Endothelial cell of umbilical vein (primary cell): ENCODE results near the gene MVD. TPM values are rescaled to one million over a fixed set of nuclear protein-coding genes. Genes with fewer than 3 reads are reported as not detected.

Source experiments
- BruUV-seq: library from RNA; stranded (reverse); fragments of 400-500 nt; replicated peaks from 2 replicates; lab custom pipeline; 2021; lab: Mats Ljungman, UMichigan
- CTCF ChIA-PET: fragments of 300-600, 350-600 bp; sonication (Branson Sonifier 250); formaldehyde crosslinking; loops from one replicate; lab custom pipeline; 2021; ENCODE audit warnings: antibody characterized with exemption, inconsistent platforms; lab: Charles Lee
- POLR2A ChIA-PET: fragments of 300-600, 350-600 bp; sonication (Branson Sonifier 250); formaldehyde crosslinking; loops from one replicate; lab custom pipeline; 2021; ENCODE audit warnings: antibody characterized with exemption, inconsistent platforms; lab: Charles Lee
- DNase-seq: peaks from one replicate; pipeline ENCODE4 v3.0.0-alpha.2; 2011; ENCODE audit warnings: low read depth, low spot score
- FAIRE-seq: peaks from 2 replicates; lab custom pipeline; 2011; peaks lifted over from hg19 to GRCh38; lab: Jason Lieb, UNC
- H2AFZ ChIP-seq: 2 replicates; pipeline ENCODE4 v1.6.0; 2012; ENCODE audit warnings: low read depth, low read length, control low read depth, inconsistent platforms
- H3K27ac ChIP-seq: 2 replicates; pipeline ENCODE4 v1.5.1; 2011; ENCODE audit warnings: low read depth, mild to moderate bottlenecking, control low read depth, low read length, moderate library complexity; ENCODE audit not compliant: insufficient read depth
- H3K27me3 ChIP-seq, 2 experiments: 2 replicates each; pipeline versions ENCODE4 v1.6.0 to v1.6.1; 2011; ENCODE audit warnings: low read length in 2 of 2, mixed read lengths in 1 of 2; ENCODE audit not compliant: control insufficient read depth in 2 of 2, insufficient read depth in 2 of 2
- H3K36me3 ChIP-seq, 2 experiments: 2 replicates in 1 of 2; 3 replicates in 1 of 2; pipeline ENCODE4 v1.5.1; 2011; ENCODE audit warnings: low read length in 2 of 2, mild to moderate bottlenecking in 1 of 2, moderate library complexity in 1 of 2; ENCODE audit not compliant: control insufficient read depth in 2 of 2, insufficient read depth in 2 of 2; ENCODE audit errors: extremely low read depth in 1 of 2
- H3K4me1 ChIP-seq: 3 replicates; pipeline ENCODE4 v1.5.1; 2011; ENCODE audit warnings: mild to moderate bottlenecking, low read length; ENCODE audit not compliant: control insufficient read depth, insufficient read depth; ENCODE audit errors: extremely low read depth
- H3K4me2 ChIP-seq: 2 replicates; pipeline ENCODE4 v1.6.1; 2011; ENCODE audit warnings: low read length, control low read depth, mixed read lengths; ENCODE audit not compliant: insufficient read depth
- H3K4me3 ChIP-seq, 3 experiments: fragments of 200-600 bp in 1 of 3; sonication (generic), shearing (Covaris generic) in 1 of 3; replicated peaks in 1 of 3; 2 replicates each; pipeline ENCODE4 v1.5.1; 2011 to 2016; ENCODE audit warnings: control low read depth in 3 of 3, low read length in 3 of 3, mild to moderate bottlenecking in 2 of 3, inconsistent platforms in 1 of 3, low read depth in 1 of 3, moderate library complexity in 1 of 3; ENCODE audit not compliant: insufficient read depth in 1 of 3
- H3K79me2 ChIP-seq: 2 replicates; pipeline ENCODE4 v1.6.0; 2012; ENCODE audit warnings: low read length, inconsistent platforms; ENCODE audit not compliant: control insufficient read depth, insufficient read depth
- H3K9ac ChIP-seq: replicated peaks from 2 replicates; pipeline ENCODE3; 2011; ENCODE audit warnings: low read length, control low read depth; ENCODE audit not compliant: insufficient read depth; ENCODE audit errors: extremely low read depth
- H3K9me1 ChIP-seq: replicated peaks from 3 replicates; pipeline ENCODE4 v1.6.0; 2011; ENCODE audit warnings: mild to moderate bottlenecking, low read length; ENCODE audit not compliant: control insufficient read depth, insufficient read depth; ENCODE audit errors: extremely low read depth
- H3K9me3 ChIP-seq: replicated peaks from 2 replicates; pipeline ENCODE4 v1.5.1; 2012; ENCODE audit warnings: low read length, inconsistent platforms; ENCODE audit not compliant: control insufficient read depth, insufficient read depth
- H4K20me1 ChIP-seq: replicated peaks from 2 replicates; pipeline ENCODE3; 2011; ENCODE audit warnings: mild to moderate bottlenecking, low read length; ENCODE audit not compliant: control insufficient read depth, insufficient read depth; ENCODE audit errors: extremely low read depth
- EZH2 ChIP-seq: IDR thresholded peaks from 2 replicates; pipeline ENCODE4 v1.6.1; 2012; ENCODE audit warnings: borderline replicate concordance, low read depth, mild to moderate bottlenecking, moderate library complexity, low read length, inconsistent platforms; ENCODE audit not compliant: severe bottlenecking
- FOS ChIP-seq: IDR thresholded peaks from 2 replicates; pipeline ENCODE4 v1.6.1; 2011; ENCODE audit warnings: mild to moderate bottlenecking, low read length, moderate library complexity, borderline replicate concordance; ENCODE audit not compliant: insufficient read depth
- GATA2 ChIP-seq: IDR thresholded peaks from 2 replicates; pipeline ENCODE4 v1.7.0; 2011; ENCODE audit warnings: low read depth, mild to moderate bottlenecking, moderate library complexity, mixed read lengths, low read length; ENCODE audit not compliant: insufficient read length, insufficient read depth
- JUN ChIP-seq: IDR thresholded peaks from 2 replicates; pipeline ENCODE4 v1.6.1; 2011; ENCODE audit warnings: borderline replicate concordance, low read depth; ENCODE audit not compliant: insufficient read length, insufficient read depth
- MYC ChIP-seq: IDR thresholded peaks from one replicate; pipeline ENCODE4 v1.6.1; 2011; ENCODE audit warnings: mild to moderate bottlenecking, low read depth, low read length
- POLR2A ChIP-seq: IDR thresholded peaks from 2 replicates; pipeline ENCODE4 v1.6.1; 2012; ENCODE audit warnings: low read depth, mild to moderate bottlenecking, control low read depth, low read length
- POLR2AphosphoS5 ChIP-seq: IDR thresholded peaks from 2 replicates; pipeline ENCODE4 v1.6.1; 2012; ENCODE audit warnings: low read depth, mild to moderate bottlenecking, control low read depth, low read length, moderate library complexity; ENCODE audit not compliant: insufficient read depth
- dilution Hi-C: fragments of 300-500 bp; cut with MboI; formaldehyde crosslinking; loops from one replicate; pipeline ENCODE4 v1.15.0; 2019; ENCODE audit warnings: low sequenced_read_pairs; ENCODE audit not compliant: extremely low pct_ligation_motif_present
- intact Hi-C: fragments of 100-400 bp; cut with micrococcal nuclease; formaldehyde crosslinking; loops from one replicate; pipeline ENCODE4 v1.10.0; 2022
- polyA plus RNA-seq, 4 experiments: library from polyadenylated mRNA; depleted of rRNA in 3 of 4; stranded (reverse) in 3 of 4; unstranded in 1 of 4; fragments of >200 nt; gene quantifications; 2 replicates each; pipeline versions ENCODE4 v1.2.1 to v1.2.3, GENCODE V29; 2011 to 2012; ENCODE audit warnings: missing spikeins in 1 of 4
- total RNA-seq: library from RNA; stranded (reverse); gene quantifications from 2 replicates; pipeline ENCODE4 v1.2.3, GENCODE V29; 2021
- TF ChIP-seq, protein P1 (sequence below): IDR thresholded peaks from 2 replicates; pipeline ENCODE4 v1.6.1; 2011; ENCODE audit not compliant: insufficient read depth, insufficient read length
- TF ChIP-seq, protein P2 (sequence below), 2 donors: IDR thresholded peaks; 1 replicate in 1 of 2; 2 replicates in 1 of 2; pipeline ENCODE4 v1.5.1; 2011; ENCODE audit warnings: low read length in 2 of 2, mild to moderate bottlenecking in 2 of 2, moderate library complexity in 2 of 2, control low read depth in 1 of 2, inconsistent platforms in 1 of 2, low read depth in 1 of 2; ENCODE audit not compliant: insufficient read depth in 1 of 2; ENCODE audit errors: extremely low read depth in 1 of 2

MVD gene
- total and polyA plus RNA-seq, 2 donors (not counting 3 experiments of a cell fraction or from before 2014, with no cell fraction given) = 64.4 to 142 TPM

DNA sequence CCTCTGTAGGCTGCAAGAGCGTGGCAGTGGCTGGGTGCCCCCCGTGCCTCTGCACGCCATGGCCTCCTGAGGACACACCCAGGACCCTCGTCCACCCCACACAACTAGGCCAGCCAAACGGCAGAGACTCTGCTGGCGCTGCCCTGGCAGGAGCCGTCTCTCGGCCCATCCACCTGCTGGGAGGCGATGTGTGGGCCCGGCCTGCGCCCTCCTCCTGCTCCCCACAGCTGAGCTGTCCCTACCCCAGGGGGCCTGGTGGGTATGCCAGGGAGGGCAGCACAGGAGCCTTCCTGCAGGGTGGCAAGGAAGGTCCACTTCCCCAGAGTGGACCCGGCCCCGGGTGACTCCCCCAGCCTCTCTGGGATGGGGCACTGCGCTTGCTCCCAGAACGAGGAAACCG, 36.3 kb upstream of the MVD start:
- H3K4me1 ChIP-seq = peaks cover 39% of the 10 kb centered on the region
- H3K27ac ChIP-seq = no peak overlapping the region
- H3K27me3 ChIP-seq = no peaks in the 10 kb centered on the region
- H3K4me3 ChIP-seq = no peak overlapping the region
- no peak overlapping the region for H3K9ac ChIP-seq
- intact Hi-C loops (no loop called here), dilution Hi-C loops (no loop called here)
- BruUV-seq = no TSS peak
- ChIA-PET POLR2A (no interaction called here), CTCF (no interaction called here)
- H3K36me3 ChIP-seq = peaks cover 4 to 21% of the 10 kb centered on the region in 2 experiments
- no peak overlapping the region for H3K4me2 ChIP-seq
- FAIRE-seq (no peak), DNase-seq (no peak)
- no peak overlapping the region for H2AFZ ChIP-seq
- H4K20me1 ChIP-seq = no peaks in the 10 kb centered on the region
- no peak for TF ChIP-seq EZH2
- TF ChIP-seq MYC = no peak
- TF ChIP-seq, protein P1, sequence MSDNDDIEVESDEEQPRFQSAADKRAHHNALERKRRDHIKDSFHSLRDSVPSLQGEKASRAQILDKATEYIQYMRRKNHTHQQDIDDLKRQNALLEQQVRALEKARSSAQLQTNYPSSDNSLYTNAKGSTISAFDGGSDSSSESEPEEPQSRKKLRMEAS = no peak
- TF ChIP-seq FOS = no peak
- no peak for TF ChIP-seq JUN
- no peak for TF ChIP-seq GATA2
- no peak for TF ChIP-seq POLR2AphosphoS5
- no peak for TF ChIP-seq POLR2A
- TF ChIP-seq, protein P2, sequence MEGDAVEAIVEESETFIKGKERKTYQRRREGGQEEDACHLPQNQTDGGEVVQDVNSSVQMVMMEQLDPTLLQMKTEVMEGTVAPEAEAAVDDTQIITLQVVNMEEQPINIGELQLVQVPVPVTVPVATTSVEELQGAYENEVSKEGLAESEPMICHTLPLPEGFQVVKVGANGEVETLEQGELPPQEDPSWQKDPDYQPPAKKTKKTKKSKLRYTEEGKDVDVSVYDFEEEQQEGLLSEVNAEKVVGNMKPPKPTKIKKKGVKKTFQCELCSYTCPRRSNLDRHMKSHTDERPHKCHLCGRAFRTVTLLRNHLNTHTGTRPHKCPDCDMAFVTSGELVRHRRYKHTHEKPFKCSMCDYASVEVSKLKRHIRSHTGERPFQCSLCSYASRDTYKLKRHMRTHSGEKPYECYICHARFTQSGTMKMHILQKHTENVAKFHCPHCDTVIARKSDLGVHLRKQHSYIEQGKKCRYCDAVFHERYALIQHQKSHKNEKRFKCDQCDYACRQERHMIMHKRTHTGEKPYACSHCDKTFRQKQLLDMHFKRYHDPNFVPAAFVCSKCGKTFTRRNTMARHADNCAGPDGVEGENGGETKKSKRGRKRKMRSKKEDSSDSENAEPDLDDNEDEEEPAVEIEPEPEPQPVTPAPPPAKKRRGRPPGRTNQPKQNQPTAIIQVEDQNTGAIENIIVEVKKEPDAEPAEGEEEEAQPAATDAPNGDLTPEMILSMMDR (IDR thresholded peaks at IDR 0.05; ENCODE audit: extremely low read depth in 1 of 2, insufficient read depth in 1 of 2, low read depth in 1 of 2, low read length in 2 of 2) = no peak
- peaks cover 26% of the 10 kb centered on the region for H3K79me2 ChIP-seq
- no peaks in the 10 kb centered on the region for H3K9me3 ChIP-seq
- H3K9me1 ChIP-seq = no peaks in the 10 kb centered on the region
